CD4-positive, alpha-beta T cell treated with Interleukin-17A for 4 hours (primary cell): Measurements from ENCODE around the gene PNMA6A.
"Not testable (repeated sequence)": the region's sequence is repeated elsewhere in the genome, so short reads cannot be mapped to it uniquely, and the experiment has no call there.

Experiments
- DNase-seq: peaks from one replicate; pipeline ENCODE4 v3.0.0-alpha.2; 2020; ENCODE audit warnings: mixed read lengths

The PNMA6A gene

GRCh38 chrX:153077437-153078135, 5.3 kb downstream of the PNMA6A start:
- DNase-seq: not testable (repeated sequence)

GRCh38 chrX:153083238-153083923, 11.1 kb downstream of the PNMA6A start:
- not testable (repeated sequence) for DNase-seq

GRCh38 chrX:153102418-153102817, 30.2 kb downstream of the PNMA6A start:
- DNase-seq: no peak

- not testable (repeated sequence) for DNase-seq
These were observed 32.7 kb downstream of the PNMA6A start for GRCh38 chrX:153104959-153105358.

- not testable (repeated sequence) for DNase-seq
These were observed 34.0 kb downstream of the PNMA6A start for GRCh38 chrX:153106092-153106801.

GRCh38 chrX:153110735-153111134, 38.5 kb downstream of the PNMA6A start:
- DNase-seq: not testable (repeated sequence)

GRCh38 chrX:153113851-153114250, 41.6 kb downstream of the PNMA6A start:
- DNase-seq: not testable (repeated sequence)

- DNase-seq: not testable (repeated sequence)
These were observed 45.5 kb downstream of the PNMA6A start for GRCh38 chrX:153117754-153118153.

- not testable (repeated sequence) for DNase-seq
These were observed 48.0 kb downstream of the PNMA6A start for GRCh38 chrX:153120230-153120629.

- not testable (repeated sequence) for DNase-seq
These were observed 51.2 kb downstream of the PNMA6A start for GRCh38 chrX:153123468-153123867.
